ENCODE measurements around the gene MKRN3.

DNA sequence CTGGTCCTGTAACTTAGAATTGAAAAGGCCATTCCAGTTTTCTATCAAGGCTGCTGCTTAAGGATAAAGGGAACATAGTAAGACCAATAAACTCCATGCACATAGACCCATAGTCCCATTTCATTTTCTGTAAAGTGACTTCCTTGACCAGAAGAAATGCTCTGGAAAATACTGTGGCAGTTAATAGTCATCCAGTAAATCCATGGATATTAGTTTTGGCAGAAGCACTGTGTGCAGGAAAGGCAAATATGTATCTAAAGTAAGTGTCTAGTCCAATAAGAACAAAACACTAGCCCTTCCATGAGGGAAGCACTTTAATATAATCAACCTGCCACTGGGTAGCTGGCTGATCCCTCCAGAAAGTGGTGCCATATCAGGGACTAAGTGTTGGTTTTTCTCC lies 19.3 kb upstream of the MKRN3 start:
- TF ChIP-seq, protein P1, sequence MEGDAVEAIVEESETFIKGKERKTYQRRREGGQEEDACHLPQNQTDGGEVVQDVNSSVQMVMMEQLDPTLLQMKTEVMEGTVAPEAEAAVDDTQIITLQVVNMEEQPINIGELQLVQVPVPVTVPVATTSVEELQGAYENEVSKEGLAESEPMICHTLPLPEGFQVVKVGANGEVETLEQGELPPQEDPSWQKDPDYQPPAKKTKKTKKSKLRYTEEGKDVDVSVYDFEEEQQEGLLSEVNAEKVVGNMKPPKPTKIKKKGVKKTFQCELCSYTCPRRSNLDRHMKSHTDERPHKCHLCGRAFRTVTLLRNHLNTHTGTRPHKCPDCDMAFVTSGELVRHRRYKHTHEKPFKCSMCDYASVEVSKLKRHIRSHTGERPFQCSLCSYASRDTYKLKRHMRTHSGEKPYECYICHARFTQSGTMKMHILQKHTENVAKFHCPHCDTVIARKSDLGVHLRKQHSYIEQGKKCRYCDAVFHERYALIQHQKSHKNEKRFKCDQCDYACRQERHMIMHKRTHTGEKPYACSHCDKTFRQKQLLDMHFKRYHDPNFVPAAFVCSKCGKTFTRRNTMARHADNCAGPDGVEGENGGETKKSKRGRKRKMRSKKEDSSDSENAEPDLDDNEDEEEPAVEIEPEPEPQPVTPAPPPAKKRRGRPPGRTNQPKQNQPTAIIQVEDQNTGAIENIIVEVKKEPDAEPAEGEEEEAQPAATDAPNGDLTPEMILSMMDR (IDR thresholded peaks at IDR 0.05; ENCODE audit: insufficient read depth, low read length, poor library complexity, severe bottlenecking): no peak
- no peak for TF ChIP-seq EZH2phosphoT487 (conservative IDR thresholded peaks at IDR 0.05; ENCODE audit: low read length)

Measured in SU-DHL-6 (cell line).